Smooth muscle cell (in vitro differentiated cells): ENCODE measurements around the gene SPEF1. TPM values are rescaled to one million over a fixed set of nuclear protein-coding genes. Genes with fewer than 3 reads are reported as not detected.

Source experiments
- DNase-seq: peaks from one replicate; lab custom pipeline; 2025; ENCODE audit not compliant: unreplicated experiment; lab: John Stamatoyannopoulos, UW
- H2AFZ ChIP-seq: fragments of 200-600 bp; sonication (generic); 2 replicates; pipeline ENCODE4 v1.6.0; 2016; ENCODE audit warnings: antibody characterized with exemption, low read depth, mild to moderate bottlenecking
- H3F3A ChIP-seq: fragments of 200-600 bp; sonication (generic); 2 replicates; pipeline ENCODE4 v1.6.0; 2017; ENCODE audit warnings: antibody characterized with exemption, low read depth
- H3K27ac ChIP-seq: fragments of 200-600 bp; sonication (generic); 2 replicates; pipeline ENCODE4 v1.5.1; 2016; ENCODE audit warnings: low read depth, mild to moderate bottlenecking
- H3K27me3 ChIP-seq: fragments of 200-600 bp; sonication (generic); 2 replicates; pipeline ENCODE4 v1.6.1; 2016; ENCODE audit warnings: low read depth, mild to moderate bottlenecking
- H3K36me3 ChIP-seq: fragments of 200-600 bp; sonication (generic); 2 replicates; pipeline ENCODE4 v1.5.1; 2016; ENCODE audit warnings: low read depth
- H3K4me1 ChIP-seq: fragments of 200-600 bp; sonication (generic); 2 replicates; pipeline ENCODE4 v1.5.1; 2016; ENCODE audit warnings: low read depth
- H3K4me2 ChIP-seq: fragments of 200-600 bp; sonication (generic); 2 replicates; pipeline ENCODE4 v1.6.0; 2016; ENCODE audit warnings: mild to moderate bottlenecking
- H3K4me3 ChIP-seq: fragments of 200-600 bp; sonication (generic); 2 replicates; pipeline ENCODE4 v1.5.1; 2016; ENCODE audit warnings: mild to moderate bottlenecking
- H3K79me2 ChIP-seq: fragments of 200-600 bp; sonication (generic); 2 replicates; pipeline ENCODE4 v1.6.0; 2016; ENCODE audit warnings: low read depth, mild to moderate bottlenecking
- H3K9ac ChIP-seq: fragments of 200-600 bp; sonication (generic); 2 replicates; pipeline ENCODE4 v1.6.0; 2016; ENCODE audit warnings: low read depth
- H3K9me3 ChIP-seq: fragments of 200-600 bp; sonication (generic); replicated peaks from 2 replicates; pipeline ENCODE4 v1.5.1; 2016; ENCODE audit warnings: low read depth
- H4K20me1 ChIP-seq: fragments of 200-600 bp; sonication (generic); 2 replicates; pipeline ENCODE4 v1.6.0; 2016; ENCODE audit warnings: low read depth
- WGBS: methylation state at CpG from one replicate; pipeline ENCODE4 v1.1.7; 2016; ENCODE audit warnings: low lambda C conversion rate; 5-methylcytosine and 5-hydroxymethylcytosine counted together
- polyA plus RNA-seq: library from polyadenylated mRNA; unstranded; fragments of >200 nt; fragmentation: Nextera tagmentation; extraction: Ambion mirVana; gene quantifications from 2 replicates; pipeline ENCODE4 v1.2.1, GENCODE V29; 2016
- total RNA-seq: library from RNA; depleted of rRNA; stranded (reverse); fragments of >200 nt; gene quantifications from 2 replicates; pipeline ENCODE4 v1.2.3, GENCODE V29; 2014
- TF ChIP-seq, protein P1 (sequence below): fragments of 200-600 bp; sonication (generic); IDR thresholded peaks from 2 replicates; pipeline ENCODE4 v1.5.1; 2017; ENCODE audit warnings: borderline replicate concordance, mild to moderate bottlenecking, antibody characterized with exemption; ENCODE audit not compliant: insufficient read depth, poor library complexity, severe bottlenecking

Gene SPEF1
- total and polyA plus RNA-seq, 2 experiments from 2014 or later: 0.32 to 0.36 TPM

DNA sequence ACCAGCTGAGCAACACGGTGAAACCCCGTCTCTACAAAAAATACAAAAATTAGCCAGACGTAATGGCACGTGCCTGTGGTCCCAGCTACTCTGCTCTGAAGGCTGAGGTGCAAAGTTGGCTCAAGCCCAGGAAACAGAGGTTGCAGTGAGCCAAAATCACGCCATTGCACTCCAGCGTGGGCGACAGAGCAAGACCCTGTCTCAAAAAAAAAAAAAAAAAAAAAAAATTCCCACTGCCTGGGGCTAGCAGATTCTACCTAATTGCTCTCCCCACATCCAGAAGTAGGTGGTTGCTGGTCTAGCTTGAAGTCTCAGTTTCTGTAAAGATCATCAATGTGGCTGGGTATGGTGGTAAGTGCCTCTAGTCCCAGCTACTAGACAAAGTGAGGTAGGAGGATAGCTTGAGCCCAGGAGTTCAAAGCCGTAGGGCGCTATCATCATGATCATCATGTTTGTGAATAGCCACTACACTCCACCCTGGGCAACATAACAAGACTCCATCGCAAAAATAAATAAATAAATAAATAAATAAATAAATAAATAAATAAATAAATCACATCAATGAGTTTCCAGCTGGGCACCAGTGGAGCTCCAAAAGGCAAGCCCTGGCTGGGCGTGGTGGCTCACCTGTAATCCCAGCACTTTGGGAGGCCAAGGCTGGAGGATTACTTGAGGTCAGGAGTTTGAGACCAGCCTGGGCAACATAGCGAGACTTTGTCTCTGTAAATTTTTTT, 32.8 kb upstream of the SPEF1 start:
- no peaks in the 10 kb centered on the region for H3K79me2 ChIP-seq
- H3F3A ChIP-seq: peaks cover 34% of the 10 kb centered on the region
- no peak overlapping the region for H3K4me3 ChIP-seq
- 61% methylated on average over 12 of the region's 12 CpGs for WGBS
- peaks cover 5% of the 10 kb centered on the region for H3K4me1 ChIP-seq
- H3K4me2 ChIP-seq: no peak overlapping the region
- no peak for DNase-seq
- no peaks in the 10 kb centered on the region for H3K9me3 ChIP-seq
- no peaks in the 10 kb centered on the region for H3K36me3 ChIP-seq
- no peaks in the 10 kb centered on the region for H4K20me1 ChIP-seq
- no peak overlapping the region for H3K9ac ChIP-seq
- H3K27me3 ChIP-seq: no peaks in the 10 kb centered on the region
- TF ChIP-seq, protein P1, sequence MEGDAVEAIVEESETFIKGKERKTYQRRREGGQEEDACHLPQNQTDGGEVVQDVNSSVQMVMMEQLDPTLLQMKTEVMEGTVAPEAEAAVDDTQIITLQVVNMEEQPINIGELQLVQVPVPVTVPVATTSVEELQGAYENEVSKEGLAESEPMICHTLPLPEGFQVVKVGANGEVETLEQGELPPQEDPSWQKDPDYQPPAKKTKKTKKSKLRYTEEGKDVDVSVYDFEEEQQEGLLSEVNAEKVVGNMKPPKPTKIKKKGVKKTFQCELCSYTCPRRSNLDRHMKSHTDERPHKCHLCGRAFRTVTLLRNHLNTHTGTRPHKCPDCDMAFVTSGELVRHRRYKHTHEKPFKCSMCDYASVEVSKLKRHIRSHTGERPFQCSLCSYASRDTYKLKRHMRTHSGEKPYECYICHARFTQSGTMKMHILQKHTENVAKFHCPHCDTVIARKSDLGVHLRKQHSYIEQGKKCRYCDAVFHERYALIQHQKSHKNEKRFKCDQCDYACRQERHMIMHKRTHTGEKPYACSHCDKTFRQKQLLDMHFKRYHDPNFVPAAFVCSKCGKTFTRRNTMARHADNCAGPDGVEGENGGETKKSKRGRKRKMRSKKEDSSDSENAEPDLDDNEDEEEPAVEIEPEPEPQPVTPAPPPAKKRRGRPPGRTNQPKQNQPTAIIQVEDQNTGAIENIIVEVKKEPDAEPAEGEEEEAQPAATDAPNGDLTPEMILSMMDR: no peak
- peak overlapping the region; percentile 97 for H3K27ac ChIP-seq
- H2AFZ ChIP-seq: no peak overlapping the region

DNA sequence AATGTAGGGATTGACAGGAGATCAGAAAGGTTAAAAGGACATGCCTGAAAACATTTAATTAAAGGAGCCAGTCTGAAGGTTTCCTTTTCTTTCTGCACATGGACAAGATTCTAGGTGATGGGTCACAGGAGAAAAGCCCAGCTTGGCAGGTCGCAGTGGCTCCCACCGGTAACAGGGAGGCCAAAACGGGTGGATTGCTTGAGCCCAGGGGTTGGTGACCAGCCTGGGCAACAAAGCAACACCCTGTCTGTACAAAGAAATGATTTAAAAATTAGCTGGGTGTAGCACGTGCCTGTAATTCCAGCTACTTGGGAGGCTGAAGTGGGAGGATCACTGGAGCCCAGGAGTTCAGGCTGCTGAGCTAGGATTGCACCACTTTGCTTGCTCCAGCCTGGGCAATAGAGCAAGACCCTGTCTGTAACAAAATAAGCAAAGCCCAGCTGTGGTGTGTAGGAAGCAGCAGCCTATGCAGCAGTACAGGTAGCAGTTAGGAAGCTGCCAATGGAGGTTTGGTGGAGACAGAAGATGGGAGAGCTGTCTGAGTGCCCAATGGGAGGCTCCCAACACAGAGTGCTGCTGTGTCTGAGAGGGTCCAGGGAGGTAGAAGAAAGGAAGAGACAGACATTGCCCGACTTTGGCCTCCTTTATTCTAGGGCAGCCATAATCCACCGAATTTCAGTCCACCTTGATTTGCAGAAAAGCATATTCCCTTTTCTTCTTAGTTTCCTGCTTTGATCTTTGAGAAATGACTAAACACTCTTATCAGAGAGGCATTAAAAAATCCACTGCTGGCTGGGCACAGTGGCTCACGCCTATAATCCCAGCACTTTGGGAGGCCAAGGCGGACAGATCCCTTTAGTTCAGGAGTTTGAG, 32.0 kb upstream of the SPEF1 start:
- Histone ChIP-seq H3K27ac (peak overlapping the region; percentile 97), H3K79me2 (no peaks in the 10 kb centered on the region), H3K9ac (no peak overlapping the region), H4K20me1 (no peaks in the 10 kb centered on the region), H3K4me1 (peaks cover 5% of the 10 kb centered on the region), H2AFZ (no peak overlapping the region), H3K4me3 (no peak overlapping the region), H3K9me3 (no peaks in the 10 kb centered on the region), H3F3A (peaks cover 29% of the 10 kb centered on the region), H3K4me2 (no peak overlapping the region), H3K27me3 (no peaks in the 10 kb centered on the region), H3K36me3 (no peaks in the 10 kb centered on the region)
- TF ChIP-seq, protein P1: no peak
- DNase-seq: no peak
- WGBS: 61% methylated on average over 8 of the region's 8 CpGs

DNA sequence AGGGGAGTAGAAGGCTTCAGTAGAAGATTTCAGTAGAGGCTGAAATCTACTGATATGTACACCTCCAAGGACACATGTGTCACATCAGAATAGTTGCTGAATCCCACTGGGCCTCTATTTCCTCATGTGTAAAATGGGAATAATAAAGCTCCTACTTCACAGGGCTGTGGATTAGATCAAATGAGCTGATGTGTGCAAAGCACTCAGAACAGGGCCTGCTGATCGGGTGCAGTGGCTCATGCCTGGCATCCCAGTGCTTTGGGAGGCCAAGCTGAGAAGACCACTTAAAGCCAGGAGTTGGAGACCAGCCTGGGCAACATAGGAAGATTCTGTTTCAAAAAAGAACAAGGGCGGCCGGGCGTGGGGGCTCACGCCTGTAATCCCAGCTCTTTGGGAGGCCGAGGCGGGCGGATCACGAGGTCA, 31.0 kb upstream of the SPEF1 start:
- no peaks in the 10 kb centered on the region for H3K79me2 ChIP-seq
- no peak overlapping the region for H2AFZ ChIP-seq
- H3K36me3 ChIP-seq: no peaks in the 10 kb centered on the region
- DNase-seq: no peak
- peak overlapping the region; percentile 97 for H3K27ac ChIP-seq
- H3F3A ChIP-seq: peaks cover 29% of the 10 kb centered on the region
- H3K27me3 ChIP-seq: no peaks in the 10 kb centered on the region
- no peaks in the 10 kb centered on the region for H4K20me1 ChIP-seq
- TF ChIP-seq, protein P1: no peak
- no peak overlapping the region for H3K4me3 ChIP-seq
- H3K9me3 ChIP-seq: no peaks in the 10 kb centered on the region
- H3K4me2 ChIP-seq: no peak overlapping the region
- peak overlapping the region; percentile 54 for H3K9ac ChIP-seq
- H3K4me1 ChIP-seq: peaks cover 9% of the 10 kb centered on the region
- 98% methylated on average over 9 of the region's 9 CpGs for WGBS
